Psoas muscle (tissue), 8 donors: Measurements from ENCODE around the gene C16orf87. TPM values are rescaled to one million over a fixed set of nuclear protein-coding genes. Genes with fewer than 3 reads are reported as not detected.

ENCODE experiments used
- ATAC-seq, 4 donors: fragments of 200-7000 bp; cut with Tn5 transposase; one replicate each; pipeline ENCODE4 v1.9.1; 2020; ENCODE audit warnings: moderate library complexity in 3 of 4, mild to moderate bottlenecking in 2 of 4
- DNase-seq, 2 donors: peaks; one replicate each; pipeline ENCODE4 v3.0.0-alpha.2; 2020
- H3K27ac ChIP-seq: fragments of 200-600 bp; one replicate; pipeline ENCODE4 v1.8.0; 2022
- H3K27me3 ChIP-seq, 3 donors: fragments of 200-600 bp in 1 of 3; one replicate each; pipeline versions ENCODE4 v1.6.1 to v1.8.0; 2013 to 2022; ENCODE audit warnings: low read length in 2 of 3, mild to moderate bottlenecking in 2 of 3, moderate library complexity in 1 of 3; ENCODE audit not compliant: insufficient read depth in 3 of 3
- H3K36me3 ChIP-seq, 2 donors: fragments of 200-600 bp in 1 of 2; one replicate each; pipeline versions ENCODE4 v1.6.1 to v1.8.0; 2013 to 2022; ENCODE audit warnings: low read depth in 1 of 2, mild to moderate bottlenecking in 1 of 2, moderate library complexity in 1 of 2; ENCODE audit not compliant: insufficient read depth in 1 of 2
- H3K4me1 ChIP-seq: fragments of 200-600 bp; one replicate; pipeline ENCODE4 v1.8.0; 2022
- H3K4me3 ChIP-seq: fragments of 200-600 bp; one replicate; pipeline ENCODE4 v1.8.0; 2022; ENCODE audit warnings: mild to moderate bottlenecking
- H3K9me3 ChIP-seq: fragments of 200-600 bp; one replicate; pipeline ENCODE4 v1.8.0; 2022
- WGBS, 3 donors: extraction: QIAGEN DNeasy Blood & Tissue Kit; methylation state at CpG; one replicate each; pipeline versions ENCODE4 v1.1.6 to v1.1.7; 2013; 5-methylcytosine and 5-hydroxymethylcytosine counted together
- intact Hi-C, 2 donors: fragments of 100-400 bp; cut with DNase I; formaldehyde crosslinking; loops; one replicate each; pipeline versions ENCODE4 v1.11.0 to v1.14.2; 2022
- polyA plus RNA-seq, 3 donors: library from polyadenylated mRNA; stranded (reverse); fragments of 200-250 nt; gene quantifications; one replicate each; pipeline ENCODE4 v1.2.3, GENCODE V29; 2013
- total RNA-seq, 4 donors: library from RNA; stranded (reverse); fragmentation: NEBNext Ultra II Directional in 2 of 4; extraction: Animal tissue kit (Norgen Biotek cat#: 25700) in 2 of 4; gene quantifications; one replicate each; pipeline versions ENCODE4 v1.2.1 to v1.2.4, GENCODE V29; 2021 to 2023
- TF ChIP-seq, protein P1 (sequence below): fragments of 200-600 bp; IDR thresholded peaks from one replicate; pipeline ENCODE4 v1.8.0; 2022; ENCODE audit warnings: antibody characterized with exemption
- donor health status: healthy with polysubstance abuse.
- donor health status: DM: no; HTN: no; CAD: no; lungs with moderate emphysema.
- donor health status: Bipolar disorder and iron deficiency.
- donor health status: healthy.
- donor health status: DM: yes; HTN: yes; CAD: no.
- donor health status: DM: no; HTN: no; CAD: no.
- donor health status: DM: no; HTN: no; CAD: no.
- donor health status: DM: yes; HTN: yes; CAD: no.

The C16orf87 gene
- total and polyA plus RNA-seq, 7 donors: 5.8 to 29.4 (median 20.1) TPM

DNA sequence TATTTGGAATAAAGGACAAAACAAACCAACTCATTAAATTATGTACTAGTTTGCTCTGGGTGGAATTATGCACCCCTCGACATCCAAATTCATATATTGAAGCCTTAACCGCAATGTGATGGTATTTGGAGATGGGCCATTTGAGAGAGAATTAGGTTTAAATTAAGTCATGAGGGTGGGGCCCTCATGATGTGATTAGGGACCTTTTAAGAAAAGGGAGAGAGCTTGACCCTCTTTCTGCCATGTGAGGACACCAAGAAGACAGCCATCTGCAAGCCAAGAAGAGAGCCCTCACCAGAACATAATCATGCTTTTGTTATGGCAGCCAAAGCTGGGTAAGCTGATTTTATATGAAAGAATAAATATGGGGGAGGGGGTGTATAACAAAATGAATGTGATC lies 2.0 kb downstream of the C16orf87 start:
- 93 to 99% (median 99%) methylated on average over 2 of the region's 2 CpGs for WGBS, 3 donors
- Histone ChIP-seq H3K36me3 (peaks cover 0 to 2% of the 10 kb centered on the region in 2 donors), H3K9me3 (no peaks in the 10 kb centered on the region), H3K4me3 (no peak overlapping the region), H3K27me3 (no peaks in the 10 kb centered on the region), H3K4me1 (peaks cover 13% of the 10 kb centered on the region), H3K27ac (no peak overlapping the region)
- intact Hi-C loops: no loop called here
- TF ChIP-seq, protein P1, sequence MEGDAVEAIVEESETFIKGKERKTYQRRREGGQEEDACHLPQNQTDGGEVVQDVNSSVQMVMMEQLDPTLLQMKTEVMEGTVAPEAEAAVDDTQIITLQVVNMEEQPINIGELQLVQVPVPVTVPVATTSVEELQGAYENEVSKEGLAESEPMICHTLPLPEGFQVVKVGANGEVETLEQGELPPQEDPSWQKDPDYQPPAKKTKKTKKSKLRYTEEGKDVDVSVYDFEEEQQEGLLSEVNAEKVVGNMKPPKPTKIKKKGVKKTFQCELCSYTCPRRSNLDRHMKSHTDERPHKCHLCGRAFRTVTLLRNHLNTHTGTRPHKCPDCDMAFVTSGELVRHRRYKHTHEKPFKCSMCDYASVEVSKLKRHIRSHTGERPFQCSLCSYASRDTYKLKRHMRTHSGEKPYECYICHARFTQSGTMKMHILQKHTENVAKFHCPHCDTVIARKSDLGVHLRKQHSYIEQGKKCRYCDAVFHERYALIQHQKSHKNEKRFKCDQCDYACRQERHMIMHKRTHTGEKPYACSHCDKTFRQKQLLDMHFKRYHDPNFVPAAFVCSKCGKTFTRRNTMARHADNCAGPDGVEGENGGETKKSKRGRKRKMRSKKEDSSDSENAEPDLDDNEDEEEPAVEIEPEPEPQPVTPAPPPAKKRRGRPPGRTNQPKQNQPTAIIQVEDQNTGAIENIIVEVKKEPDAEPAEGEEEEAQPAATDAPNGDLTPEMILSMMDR: no peak
- ATAC-seq: no peak
- no peak for DNase-seq

GRCh38 chr16:46828292-46828691 lies 2.7 kb downstream of the C16orf87 start:
- no peak for ATAC-seq
- H3K4me3 ChIP-seq: no peak overlapping the region
- H3K27me3 ChIP-seq: no peaks in the 10 kb centered on the region
- no peak for DNase-seq
- H3K4me1 ChIP-seq: peaks cover 13% of the 10 kb centered on the region
- TF ChIP-seq, protein P1: no peak
- H3K9me3 ChIP-seq: no peaks in the 10 kb centered on the region
- H3K36me3 ChIP-seq: peaks cover 0 to 9% of the 10 kb centered on the region in 2 donors
- intact Hi-C loops: no loop called here
- no peak overlapping the region for H3K27ac ChIP-seq

GRCh38 chr16:46826631-46827030 lies 4.3 kb downstream of the C16orf87 start:
- 87 to 89% (median 88%) methylated on average over 3 of the region's 3 CpGs for WGBS, 3 donors
- Histone ChIP-seq H3K4me1 (peaks cover 18% of the 10 kb centered on the region), H3K9me3 (no peaks in the 10 kb centered on the region), H3K36me3 (peaks cover 0 to 9% of the 10 kb centered on the region in 2 donors), H3K4me3 (no peak overlapping the region), H3K27me3 (no peaks in the 10 kb centered on the region), H3K27ac (no peak overlapping the region)
- DNase-seq: no peak
- intact Hi-C loops: no loop called here
- no peak for ATAC-seq
- TF ChIP-seq, protein P1: no peak

- ATAC-seq (no peak), DNase-seq (no peak)
- Histone ChIP-seq H3K27me3 (no peaks in the 10 kb centered on the region), H3K9me3 (no peaks in the 10 kb centered on the region), H3K4me1 (peaks cover 6% of the 10 kb centered on the region), H3K4me3 (no peak overlapping the region), H3K36me3 (peaks cover 0 to 9% of the 10 kb centered on the region in 2 donors), H3K27ac (no peak overlapping the region)
- intact Hi-C loops: no loop called here
- WGBS, 3 donors: 86 to 93% (median 89%) methylated on average over 3 of the region's 3 CpGs
- TF ChIP-seq, protein P1: no peak
Observed at GRCh38 chr16:46822270-46822669, 8.7 kb downstream of the C16orf87 start.

DNA sequence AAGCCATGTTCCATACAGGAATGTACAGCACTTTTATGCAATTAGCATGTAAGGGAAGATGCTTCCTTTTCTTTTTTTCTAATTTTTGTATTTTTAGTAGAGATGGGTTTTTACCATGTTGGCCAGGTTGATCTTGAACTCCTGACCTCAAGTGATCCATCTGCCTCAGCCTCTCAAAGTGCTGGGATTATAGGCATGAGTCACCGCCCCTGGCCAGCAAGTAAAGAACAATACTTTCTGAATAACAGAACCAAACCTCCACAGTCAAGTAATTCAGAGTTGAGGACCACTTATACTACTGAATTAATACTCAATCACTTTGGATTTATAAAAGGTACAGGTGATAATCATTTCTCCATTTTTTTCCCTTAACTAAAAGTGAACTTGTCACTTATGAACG lies 13.0 kb downstream of the C16orf87 start:
- Histone ChIP-seq H3K36me3 (no peaks in the 10 kb centered on the region), H3K4me3 (no peak overlapping the region), H3K9me3 (no peaks in the 10 kb centered on the region), H3K27ac (no peak overlapping the region), H3K4me1 (peaks cover 6% of the 10 kb centered on the region), H3K27me3 (no peaks in the 10 kb centered on the region)
- ATAC-seq (peak in 1 of 4 donors; percentile 38), DNase-seq (no peak)
- TF ChIP-seq, protein P1: no peak
- intact Hi-C loops: no loop called here
- 62 to 79% (median 68%) methylated on average over 2 of the region's 2 CpGs for WGBS, 3 donors
